ENCODE measurements around the gene KRT74. TPM values are rescaled to one million over a fixed set of nuclear protein-coding genes. Genes with fewer than 3 reads are reported as not detected.

KRT74 gene
- total RNA-seq, 1 donor: not detected

- Histone ChIP-seq H3K4me2 (ENCODE audit: insufficient read depth, low read length) (no peak overlapping the region), H4K20me1 (ENCODE audit: insufficient read depth, low read length) (no peaks in the 10 kb centered on the region), H3K4me1 (ENCODE audit: insufficient read depth, low read length) (no peaks in the 10 kb centered on the region), H3K79me2 (ENCODE audit: insufficient read depth, low read length) (no peaks in the 10 kb centered on the region), H3K36me3 (ENCODE audit: insufficient read depth, low read length) (no peaks in the 10 kb centered on the region), H3K9me3 (ENCODE audit: low read depth, low read length) (no peaks in the 10 kb centered on the region), H2AFZ (ENCODE audit: low read length) (no peak overlapping the region), H3K27me3 (ENCODE audit: insufficient read depth, low read length) (peaks cover 51% of the 10 kb centered on the region), H3K4me3 (ENCODE audit: insufficient read depth, low read length) (no peak overlapping the region), H3K27ac (ENCODE audit: low read depth, low read length) (no peak overlapping the region)
- no peak for DNase-seq (ENCODE audit: insufficient read length, low spot score, missing footprints)
- no peak for TF ChIP-seq CTCF (IDR thresholded peaks at IDR 0.05; ENCODE audit: extremely low read depth, low read depth, low read length)
Observed at GRCh38 chr12:52606581-52607218, 33.1 kb upstream of the KRT74 start.

GRCh38 chr12:52606096-52606495 is 32.5 kb upstream of the KRT74 start:
- Histone ChIP-seq H3K27me3 (ENCODE audit: insufficient read depth, low read length) (peaks cover 53% of the 10 kb centered on the region), H3K9me3 (ENCODE audit: low read depth, low read length) (no peaks in the 10 kb centered on the region), H2AFZ (ENCODE audit: low read length) (no peak overlapping the region), H3K27ac (ENCODE audit: low read depth, low read length) (no peak overlapping the region), H3K4me1 (ENCODE audit: insufficient read depth, low read length) (no peaks in the 10 kb centered on the region), H3K79me2 (ENCODE audit: insufficient read depth, low read length) (no peaks in the 10 kb centered on the region), H4K20me1 (ENCODE audit: insufficient read depth, low read length) (no peaks in the 10 kb centered on the region), H3K4me3 (ENCODE audit: insufficient read depth, low read length) (no peak overlapping the region), H3K4me2 (ENCODE audit: insufficient read depth, low read length) (no peak overlapping the region), H3K36me3 (ENCODE audit: insufficient read depth, low read length) (no peaks in the 10 kb centered on the region)
- no peak for DNase-seq (ENCODE audit: insufficient read length, low spot score, missing footprints)
- no peak for TF ChIP-seq CTCF (IDR thresholded peaks at IDR 0.05; ENCODE audit: extremely low read depth, low read depth, low read length)

GRCh38 chr12:52605542-52605941 is 31.9 kb upstream of the KRT74 start:
- peaks cover 53% of the 10 kb centered on the region for H3K27me3 ChIP-seq (ENCODE audit: insufficient read depth, low read length)
- H3K27ac ChIP-seq (ENCODE audit: low read depth, low read length): no peak overlapping the region
- H4K20me1 ChIP-seq (ENCODE audit: insufficient read depth, low read length): no peaks in the 10 kb centered on the region
- TF ChIP-seq CTCF (IDR thresholded peaks at IDR 0.05; ENCODE audit: extremely low read depth, low read depth, low read length): no peak
- no peak overlapping the region for H3K4me3 ChIP-seq (ENCODE audit: insufficient read depth, low read length)
- H3K79me2 ChIP-seq (ENCODE audit: insufficient read depth, low read length): no peaks in the 10 kb centered on the region
- H2AFZ ChIP-seq (ENCODE audit: low read length): no peak overlapping the region
- no peaks in the 10 kb centered on the region for H3K9me3 ChIP-seq (ENCODE audit: low read depth, low read length)
- H3K36me3 ChIP-seq (ENCODE audit: insufficient read depth, low read length): no peaks in the 10 kb centered on the region
- H3K4me1 ChIP-seq (ENCODE audit: insufficient read depth, low read length): no peaks in the 10 kb centered on the region
- H3K4me2 ChIP-seq (ENCODE audit: insufficient read depth, low read length): no peak overlapping the region
- no peak for DNase-seq (ENCODE audit: insufficient read length, low spot score, missing footprints)

- H3K27ac ChIP-seq (ENCODE audit: low read depth, low read length): no peak overlapping the region
- no peak for DNase-seq (ENCODE audit: insufficient read length, low spot score, missing footprints)
- H3K36me3 ChIP-seq (ENCODE audit: insufficient read depth, low read length): no peaks in the 10 kb centered on the region
- no peak overlapping the region for H3K4me2 ChIP-seq (ENCODE audit: insufficient read depth, low read length)
- no peaks in the 10 kb centered on the region for H4K20me1 ChIP-seq (ENCODE audit: insufficient read depth, low read length)
- H3K9me3 ChIP-seq (ENCODE audit: low read depth, low read length): no peaks in the 10 kb centered on the region
- no peak overlapping the region for H3K4me3 ChIP-seq (ENCODE audit: insufficient read depth, low read length)
- no peak for TF ChIP-seq CTCF (IDR thresholded peaks at IDR 0.05; ENCODE audit: extremely low read depth, low read depth, low read length)
- H3K79me2 ChIP-seq (ENCODE audit: insufficient read depth, low read length): no peaks in the 10 kb centered on the region
- H3K27me3 ChIP-seq (ENCODE audit: insufficient read depth, low read length): peaks cover 57% of the 10 kb centered on the region
- H2AFZ ChIP-seq (ENCODE audit: low read length): no peak overlapping the region
- no peaks in the 10 kb centered on the region for H3K4me1 ChIP-seq (ENCODE audit: insufficient read depth, low read length)
Observed at GRCh38 chr12:52604859-52605258, 31.2 kb upstream of the KRT74 start.
